Neural crest cell (in vitro differentiated cells): ENCODE measurements around the gene KSR2. TPM values are rescaled to one million over a fixed set of nuclear protein-coding genes. Genes with fewer than 3 reads are reported as not detected.

Source experiments
- DNase-seq: peaks from one replicate; pipeline ENCODE4 v3.0.0; 2021; ENCODE audit warnings: low read depth, mixed read lengths, low spot score
- H3K27ac Mint-ChIP-seq: one replicate; pipeline ENCODE4 v1.8.0; 2021; ENCODE audit warnings: mild to moderate bottlenecking, mixed read lengths; ENCODE audit not compliant: unreplicated experiment
- H3K27me3 Mint-ChIP-seq: 2 replicates; pipeline ENCODE4 v1.8.0; 2021; ENCODE audit warnings: low read depth, mild to moderate bottlenecking, mixed read lengths
- H3K36me3 Mint-ChIP-seq: 2 replicates; pipeline ENCODE4 v1.8.0; 2021; ENCODE audit warnings: low read depth, mild to moderate bottlenecking, mixed read lengths
- H3K4me1 Mint-ChIP-seq: 2 replicates; pipeline ENCODE4 v1.8.0; 2021; ENCODE audit warnings: mixed read lengths
- H3K4me3 Mint-ChIP-seq: one replicate; pipeline ENCODE4 v1.8.0; 2021; ENCODE audit warnings: mild to moderate bottlenecking, mixed read lengths
- H3K9me3 Mint-ChIP-seq: 2 replicates; pipeline ENCODE4 v1.8.0; 2021; ENCODE audit warnings: mixed read lengths
- total RNA-seq: library from RNA; stranded (reverse); gene quantifications from 2 replicates; pipeline ENCODE4 v1.2.1, GENCODE V29; 2021
- TF ChIP-seq, protein P1 (sequence below): fragments of 200-600 bp; sonication (generic); conservative IDR thresholded peaks from 2 replicates; pipeline ENCODE4 v1.5.0; 2021; ENCODE audit warnings: antibody characterized with exemption, mild to moderate bottlenecking

The KSR2 gene
- total RNA-seq, 1 donor from 2014 or later = 0.33 TPM

- peaks cover 8% of the 10 kb centered on the region for H3K27me3 Mint-ChIP-seq
- peaks cover 26% of the 10 kb centered on the region for H3K4me1 Mint-ChIP-seq
- H3K36me3 Mint-ChIP-seq = no peaks in the 10 kb centered on the region
- no peaks in the 10 kb centered on the region for H3K9me3 Mint-ChIP-seq
- H3K4me3 Mint-ChIP-seq = no peak overlapping the region
- H3K27ac Mint-ChIP-seq = no peak overlapping the region
- TF ChIP-seq, protein P1, sequence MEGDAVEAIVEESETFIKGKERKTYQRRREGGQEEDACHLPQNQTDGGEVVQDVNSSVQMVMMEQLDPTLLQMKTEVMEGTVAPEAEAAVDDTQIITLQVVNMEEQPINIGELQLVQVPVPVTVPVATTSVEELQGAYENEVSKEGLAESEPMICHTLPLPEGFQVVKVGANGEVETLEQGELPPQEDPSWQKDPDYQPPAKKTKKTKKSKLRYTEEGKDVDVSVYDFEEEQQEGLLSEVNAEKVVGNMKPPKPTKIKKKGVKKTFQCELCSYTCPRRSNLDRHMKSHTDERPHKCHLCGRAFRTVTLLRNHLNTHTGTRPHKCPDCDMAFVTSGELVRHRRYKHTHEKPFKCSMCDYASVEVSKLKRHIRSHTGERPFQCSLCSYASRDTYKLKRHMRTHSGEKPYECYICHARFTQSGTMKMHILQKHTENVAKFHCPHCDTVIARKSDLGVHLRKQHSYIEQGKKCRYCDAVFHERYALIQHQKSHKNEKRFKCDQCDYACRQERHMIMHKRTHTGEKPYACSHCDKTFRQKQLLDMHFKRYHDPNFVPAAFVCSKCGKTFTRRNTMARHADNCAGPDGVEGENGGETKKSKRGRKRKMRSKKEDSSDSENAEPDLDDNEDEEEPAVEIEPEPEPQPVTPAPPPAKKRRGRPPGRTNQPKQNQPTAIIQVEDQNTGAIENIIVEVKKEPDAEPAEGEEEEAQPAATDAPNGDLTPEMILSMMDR = no peak
- no peak for DNase-seq
Measured at GRCh38 chr12:117563706-117564105, 405.1 kb downstream of the KSR2 start.

DNA sequence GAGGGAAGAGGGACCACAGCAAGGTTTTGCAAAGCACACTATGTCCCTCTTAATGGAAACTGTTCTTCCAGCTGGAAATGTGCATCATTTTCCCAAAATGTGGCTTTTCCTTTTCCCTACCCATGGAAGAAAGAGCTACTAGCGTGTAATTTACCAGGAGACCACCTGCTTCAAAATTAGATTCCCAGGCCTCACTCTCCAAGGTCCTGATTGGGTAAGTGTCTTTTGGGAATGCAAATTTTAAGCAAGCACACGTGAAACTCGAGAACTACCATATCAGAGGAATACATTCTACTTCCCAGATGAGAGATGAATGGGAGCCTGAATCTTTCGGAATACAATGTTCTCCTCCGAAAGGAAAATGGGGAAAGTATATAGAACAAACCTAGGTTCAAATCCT lies 405.8 kb downstream of the KSR2 start:
- Mint-ChIP-seq H3K4me3 (no peak overlapping the region), H3K27me3 (peaks cover 14% of the 10 kb centered on the region), H3K27ac (no peak overlapping the region), H3K9me3 (no peaks in the 10 kb centered on the region), H3K4me1 (peaks cover 26% of the 10 kb centered on the region), H3K36me3 (no peaks in the 10 kb centered on the region)
- TF ChIP-seq, protein P1 = no peak
- DNase-seq = no peak

GRCh38 chr12:117561990-117562389 lies 406.8 kb downstream of the KSR2 start:
- Mint-ChIP-seq H3K9me3 (no peaks in the 10 kb centered on the region), H3K27me3 (peaks cover 18% of the 10 kb centered on the region), H3K4me1 (peaks cover 22% of the 10 kb centered on the region), H3K36me3 (no peaks in the 10 kb centered on the region), H3K4me3 (no peak overlapping the region), H3K27ac (no peak overlapping the region)
- TF ChIP-seq, protein P1 = no peak
- DNase-seq = no peak

GRCh38 chr12:117559978-117560377 lies 408.8 kb downstream of the KSR2 start:
- DNase-seq = no peak
- no peaks in the 10 kb centered on the region for H3K9me3 Mint-ChIP-seq
- H3K27me3 Mint-ChIP-seq = peaks cover 26% of the 10 kb centered on the region
- H3K4me1 Mint-ChIP-seq = peaks cover 15% of the 10 kb centered on the region
- H3K36me3 Mint-ChIP-seq = no peaks in the 10 kb centered on the region
- TF ChIP-seq, protein P1 = no peak
- no peak overlapping the region for H3K4me3 Mint-ChIP-seq
- no peak overlapping the region for H3K27ac Mint-ChIP-seq

DNA sequence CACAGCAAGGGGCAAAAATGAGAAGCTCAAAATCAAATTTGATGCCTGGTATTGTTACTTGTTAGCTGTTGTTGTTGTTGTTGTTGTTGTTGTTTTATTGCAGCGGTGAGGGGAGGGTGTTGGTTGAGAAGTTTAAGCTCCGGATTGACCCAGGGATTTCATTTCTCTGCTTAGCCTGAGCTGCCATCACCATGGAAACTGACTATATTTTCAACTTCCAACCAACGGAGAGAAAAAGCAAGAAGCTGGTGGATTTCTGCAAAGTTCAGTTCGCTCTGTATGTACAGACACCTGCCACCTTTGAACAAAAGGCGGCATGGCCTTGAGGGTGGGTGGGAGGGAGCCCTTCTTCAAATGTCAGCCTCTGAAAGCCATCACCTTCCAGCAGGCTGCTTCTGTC lies 412.9 kb downstream of the KSR2 start:
- Mint-ChIP-seq H3K27ac (no peak overlapping the region), H3K4me3 (no peak overlapping the region), H3K4me1 (no peaks in the 10 kb centered on the region), H3K36me3 (no peaks in the 10 kb centered on the region), H3K9me3 (peaks cover 2% of the 10 kb centered on the region), H3K27me3 (peaks cover 26% of the 10 kb centered on the region)
- no peak for DNase-seq
- TF ChIP-seq, protein P1 = no peak

GRCh38 chr12:117552971-117553370 lies 415.8 kb downstream of the KSR2 start:
- no peaks in the 10 kb centered on the region for H3K36me3 Mint-ChIP-seq
- TF ChIP-seq, protein P1 = no peak
- H3K4me1 Mint-ChIP-seq = no peaks in the 10 kb centered on the region
- DNase-seq = no peak
- peaks cover 2% of the 10 kb centered on the region for H3K9me3 Mint-ChIP-seq
- H3K27me3 Mint-ChIP-seq = peaks cover 24% of the 10 kb centered on the region
- no peak overlapping the region for H3K27ac Mint-ChIP-seq
- H3K4me3 Mint-ChIP-seq = no peak overlapping the region
